ENCODE data around the gene SPAG17. TPM values are rescaled to one million over a fixed set of nuclear protein-coding genes. Genes with fewer than 3 reads are reported as not detected.

The SPAG17 gene
- total RNA-seq, 3 donors from 2014 or later: 1.3 to 6.9 (median 5.9) TPM

DNA sequence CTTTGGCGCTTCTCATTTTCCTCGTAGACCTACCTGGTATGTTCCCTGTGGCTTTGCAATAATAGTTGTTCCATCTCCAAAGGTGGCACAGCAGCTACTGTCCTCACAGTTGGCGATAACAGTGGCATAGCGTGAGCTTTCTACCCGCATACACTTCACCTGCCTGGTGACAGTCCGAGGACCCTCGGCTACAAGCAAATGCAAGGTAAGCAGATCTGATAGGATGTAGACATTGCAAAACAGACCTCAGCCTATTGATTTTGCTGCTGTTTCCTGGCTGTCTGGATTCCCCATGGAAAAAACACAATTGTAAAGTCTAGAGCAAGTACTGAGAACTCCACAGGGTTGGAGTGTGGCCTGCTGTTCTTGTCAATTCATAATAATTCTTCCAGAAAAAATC, 177.0 kb downstream of the SPAG17 start:
- Histone ChIP-seq H3K27me3 (no peaks in the 10 kb centered on the region), H3K27ac (no peak overlapping the region), H3K4me3 (no peak overlapping the region), H3K4me1 (no peaks in the 10 kb centered on the region), H3K36me3 (no peaks in the 10 kb centered on the region), H3K9me3 (no peaks in the 10 kb centered on the region)
- DNase-seq (ENCODE audit: low spot score in 2 of 2): no peak
- intact Hi-C loops (cut with DNase I; ENCODE audit: low total_unique reads): no loop called here
- no peak for TF ChIP-seq POLR2AphosphoS5 (IDR thresholded peaks at IDR 0.05)
- TF ChIP-seq, protein P1, sequence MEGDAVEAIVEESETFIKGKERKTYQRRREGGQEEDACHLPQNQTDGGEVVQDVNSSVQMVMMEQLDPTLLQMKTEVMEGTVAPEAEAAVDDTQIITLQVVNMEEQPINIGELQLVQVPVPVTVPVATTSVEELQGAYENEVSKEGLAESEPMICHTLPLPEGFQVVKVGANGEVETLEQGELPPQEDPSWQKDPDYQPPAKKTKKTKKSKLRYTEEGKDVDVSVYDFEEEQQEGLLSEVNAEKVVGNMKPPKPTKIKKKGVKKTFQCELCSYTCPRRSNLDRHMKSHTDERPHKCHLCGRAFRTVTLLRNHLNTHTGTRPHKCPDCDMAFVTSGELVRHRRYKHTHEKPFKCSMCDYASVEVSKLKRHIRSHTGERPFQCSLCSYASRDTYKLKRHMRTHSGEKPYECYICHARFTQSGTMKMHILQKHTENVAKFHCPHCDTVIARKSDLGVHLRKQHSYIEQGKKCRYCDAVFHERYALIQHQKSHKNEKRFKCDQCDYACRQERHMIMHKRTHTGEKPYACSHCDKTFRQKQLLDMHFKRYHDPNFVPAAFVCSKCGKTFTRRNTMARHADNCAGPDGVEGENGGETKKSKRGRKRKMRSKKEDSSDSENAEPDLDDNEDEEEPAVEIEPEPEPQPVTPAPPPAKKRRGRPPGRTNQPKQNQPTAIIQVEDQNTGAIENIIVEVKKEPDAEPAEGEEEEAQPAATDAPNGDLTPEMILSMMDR (IDR thresholded peaks at IDR 0.05): no peak
- no peak for TF ChIP-seq POLR2A (IDR thresholded peaks at IDR 0.05)

DNA sequence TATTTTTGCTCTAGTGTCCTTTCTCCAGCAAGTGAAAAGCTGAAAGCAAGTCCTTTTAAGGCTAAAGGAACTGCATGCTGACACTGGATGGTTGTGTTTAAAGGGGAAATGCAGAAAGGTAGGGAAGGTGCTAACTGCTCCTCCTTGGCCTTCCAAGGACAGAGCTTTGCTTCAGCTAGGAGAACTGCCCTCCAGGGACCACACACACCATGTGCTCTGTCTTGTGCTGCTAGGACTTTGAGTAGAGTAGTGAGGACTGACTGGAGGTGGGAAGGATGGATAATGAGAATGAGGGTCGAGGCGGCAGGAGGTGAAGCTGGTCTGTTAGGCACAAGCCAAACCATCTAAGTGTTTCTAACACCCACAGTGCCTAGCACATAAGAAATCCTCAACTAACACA, 177.6 kb downstream of the SPAG17 start:
- H3K27me3 ChIP-seq: no peaks in the 10 kb centered on the region
- H3K4me3 ChIP-seq: no peak overlapping the region
- DNase-seq (ENCODE audit: low spot score in 2 of 2): no peak
- TF ChIP-seq POLR2AphosphoS5 (IDR thresholded peaks at IDR 0.05) (no peak), POLR2A (IDR thresholded peaks at IDR 0.05) (no peak)
- TF ChIP-seq, protein P1 (IDR thresholded peaks at IDR 0.05): no peak
- intact Hi-C loops (cut with DNase I; ENCODE audit: low total_unique reads): no loop called here
- no peaks in the 10 kb centered on the region for H3K36me3 ChIP-seq
- H3K27ac ChIP-seq: no peak overlapping the region
- H3K9me3 ChIP-seq: no peaks in the 10 kb centered on the region
- no peaks in the 10 kb centered on the region for H3K4me1 ChIP-seq

DNA sequence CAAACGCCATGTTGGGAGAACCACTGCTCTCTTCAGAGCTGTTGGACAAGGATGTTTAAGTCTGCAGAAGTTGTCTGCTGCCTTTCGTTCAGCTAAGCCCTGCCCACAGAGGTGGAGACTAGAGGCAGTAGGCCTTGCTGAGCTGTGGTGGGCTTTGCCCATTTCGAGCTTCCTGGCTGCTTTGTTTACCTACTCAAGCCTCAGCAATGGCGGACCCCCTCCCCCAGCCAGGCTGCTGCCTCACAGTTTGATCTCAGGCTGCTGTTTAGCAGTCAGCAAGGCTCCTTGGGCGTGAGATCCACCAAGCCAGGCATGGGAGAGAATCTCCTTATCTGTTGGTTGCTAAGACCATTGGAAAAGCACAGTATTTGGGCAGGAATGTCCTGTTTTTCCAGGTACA, 180.7 kb downstream of the SPAG17 start:
- no peak for DNase-seq (ENCODE audit: low spot score in 2 of 2)
- Histone ChIP-seq H3K36me3 (no peaks in the 10 kb centered on the region), H3K4me1 (no peaks in the 10 kb centered on the region), H3K9me3 (no peaks in the 10 kb centered on the region), H3K4me3 (no peak overlapping the region), H3K27me3 (no peaks in the 10 kb centered on the region), H3K27ac (no peak overlapping the region)
- TF ChIP-seq, protein P1 (IDR thresholded peaks at IDR 0.05): no peak
- TF ChIP-seq POLR2AphosphoS5 (IDR thresholded peaks at IDR 0.05): no peak
- TF ChIP-seq POLR2A (IDR thresholded peaks at IDR 0.05): no peak
- intact Hi-C loops (cut with DNase I; ENCODE audit: low total_unique reads): no loop called here

DNA sequence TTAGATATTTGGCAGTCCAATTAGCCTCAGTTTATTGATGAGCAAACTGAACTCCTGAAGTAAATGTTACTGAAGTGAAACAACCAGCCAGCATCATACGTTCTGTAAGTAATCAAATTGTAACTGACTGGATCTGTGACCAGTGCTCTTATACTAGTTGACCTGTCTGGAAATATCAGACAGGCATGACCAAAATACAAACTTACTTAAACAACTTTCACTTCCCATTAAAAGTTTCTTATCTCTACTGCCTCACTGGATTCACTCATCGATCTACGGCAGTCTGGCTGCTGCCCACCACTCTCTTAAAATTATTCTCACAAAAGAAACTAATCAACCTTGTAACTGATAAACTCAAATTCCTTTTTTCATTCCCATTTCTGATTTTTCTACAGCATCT, 199.1 kb downstream of the SPAG17 start:
- Histone ChIP-seq H3K27ac (no peak overlapping the region), H3K36me3 (no peaks in the 10 kb centered on the region), H3K4me3 (no peak overlapping the region), H3K27me3 (no peaks in the 10 kb centered on the region), H3K4me1 (no peaks in the 10 kb centered on the region), H3K9me3 (no peaks in the 10 kb centered on the region)
- intact Hi-C loops (cut with DNase I; ENCODE audit: low total_unique reads): no loop called here
- DNase-seq (ENCODE audit: low spot score in 2 of 2): no peak
- no peak for TF ChIP-seq POLR2A (IDR thresholded peaks at IDR 0.05)

- no peaks in the 10 kb centered on the region for H3K27me3 ChIP-seq
- H3K4me1 ChIP-seq: no peaks in the 10 kb centered on the region
- H3K27ac ChIP-seq: no peak overlapping the region
- intact Hi-C loops (cut with DNase I; ENCODE audit: low total_unique reads): no loop called here
- H3K36me3 ChIP-seq: no peaks in the 10 kb centered on the region
- no peaks in the 10 kb centered on the region for H3K9me3 ChIP-seq
- DNase-seq (ENCODE audit: low spot score in 2 of 2): no peak
- no peak for TF ChIP-seq POLR2A (IDR thresholded peaks at IDR 0.05)
- TF ChIP-seq, protein P1 (IDR thresholded peaks at IDR 0.05): no peak
- no peak for TF ChIP-seq POLR2AphosphoS5 (IDR thresholded peaks at IDR 0.05)
- no peak overlapping the region for H3K4me3 ChIP-seq
Observed at GRCh38 chr1:117985239-117985638, 199.8 kb downstream of the SPAG17 start.
